HS-27A (cell line): ENCODE data around the gene PFDN1.
"Not testable (repeated sequence)": the region's sequence is repeated elsewhere in the genome, so short reads cannot be mapped to it uniquely, and the experiment has no call there.

Experiments
- DNase-seq: peaks from one replicate; pipeline ENCODE4 v3.0.0-alpha.2; 2012; ENCODE audit warnings: low read depth, missing footprints

The PFDN1 gene

GRCh38 chr5:140302786-140303639 is at the start of gene PFDN1:
Gene PFDN1 (minus strand): TSS chr5:140303101. CDS start chr5:140303073, 28 bp downstream.
- DNase-seq: no peak

GRCh38 chr5:140351609-140352334 is 48.9 kb upstream of the PFDN1 start:
- no peak for DNase-seq

GRCh38 chr5:140349244-140349643 is 46.3 kb upstream of the PFDN1 start:
- DNase-seq: no peak

- DNase-seq: no peak
Measured at GRCh38 chr5:140348104-140348503, 45.2 kb upstream of the PFDN1 start.

- no peak for DNase-seq
Measured at GRCh38 chr5:140347360-140347759, 44.5 kb upstream of the PFDN1 start.

GRCh38 chr5:140346348-140347221 is 43.7 kb upstream of the PFDN1 start, which contains the start of gene HBEGF:
Gene HBEGF (minus strand): TSS chr5:140346603. CDS start chr5:140346328, 275 bp downstream.
- DNase-seq: no peak

- DNase-seq: no peak
Measured at GRCh38 chr5:140345919-140346347, 43.0 kb upstream of the PFDN1 start.

GRCh38 chr5:140344683-140345423 is 42.0 kb upstream of the PFDN1 start:
- DNase-seq: no peak

- not testable (repeated sequence) for DNase-seq
Measured at GRCh38 chr5:140343849-140344248, 40.9 kb upstream of the PFDN1 start.

GRCh38 chr5:140342896-140343295 is 40.0 kb upstream of the PFDN1 start:
- DNase-seq: no peak

GRCh38 chr5:140342287-140342686 is 39.4 kb upstream of the PFDN1 start:
- DNase-seq: no peak

GRCh38 chr5:140341591-140341990 is 38.7 kb upstream of the PFDN1 start:
- DNase-seq: no peak

GRCh38 chr5:140340605-140341121 is 37.8 kb upstream of the PFDN1 start:
- DNase-seq: no peak

GRCh38 chr5:140339636-140340035 is 36.7 kb upstream of the PFDN1 start:
- no peak for DNase-seq

GRCh38 chr5:140338908-140339307 is 36.0 kb upstream of the PFDN1 start:
- no peak for DNase-seq

GRCh38 chr5:140338336-140338735 is 35.4 kb upstream of the PFDN1 start:
- DNase-seq: no peak

GRCh38 chr5:140337880-140338279 is 35.0 kb upstream of the PFDN1 start:
- no peak for DNase-seq

- DNase-seq: no peak
Measured at GRCh38 chr5:140336388-140336787, 33.5 kb upstream of the PFDN1 start.

GRCh38 chr5:140331638-140332037 is 28.7 kb upstream of the PFDN1 start:
- no peak for DNase-seq

- no peak for DNase-seq
Measured at GRCh38 chr5:140329739-140330481, 27.0 kb upstream of the PFDN1 start.
